ENCODE measurements around the gene DPM3.
A peak's percentile ranks its signal among the peaks of the same experiment; 100 is the strongest.

DPM3 gene

GRCh38 chr1:155093911-155094621 is 46.3 kb downstream of the DPM3 start:
- peak; percentile 64 for DNase-seq (ENCODE audit: low spot score)

DNA sequence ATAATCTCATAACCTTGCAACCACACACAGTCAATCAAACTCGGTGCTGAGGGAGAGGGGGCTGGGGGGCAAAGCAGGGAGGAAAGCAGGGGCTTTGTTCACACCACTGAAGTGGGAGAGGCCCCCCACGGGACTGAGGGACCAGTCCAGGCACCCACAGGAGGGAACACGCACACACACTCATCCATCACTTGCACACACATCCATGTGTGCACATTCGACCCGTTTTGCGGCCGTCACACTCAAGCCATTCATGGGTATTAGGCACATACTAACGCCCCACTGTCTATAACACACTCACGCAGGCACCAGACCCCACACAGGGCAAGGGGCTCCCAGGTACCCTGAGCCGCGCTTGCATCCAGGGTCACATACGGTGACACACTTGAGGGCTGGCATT is 47.7 kb downstream of the DPM3 start:
- no peak for DNase-seq (ENCODE audit: low spot score)

- no peak for DNase-seq (ENCODE audit: low spot score)
Measured at GRCh38 chr1:155092131-155092530, 48.2 kb downstream of the DPM3 start.

- peak; percentile 69 for DNase-seq (ENCODE audit: low spot score)
Measured at GRCh38 chr1:155091071-155092051, 49.0 kb downstream of the DPM3 start.
